Measurements from ENCODE around the gene AMPD3.

DNA sequence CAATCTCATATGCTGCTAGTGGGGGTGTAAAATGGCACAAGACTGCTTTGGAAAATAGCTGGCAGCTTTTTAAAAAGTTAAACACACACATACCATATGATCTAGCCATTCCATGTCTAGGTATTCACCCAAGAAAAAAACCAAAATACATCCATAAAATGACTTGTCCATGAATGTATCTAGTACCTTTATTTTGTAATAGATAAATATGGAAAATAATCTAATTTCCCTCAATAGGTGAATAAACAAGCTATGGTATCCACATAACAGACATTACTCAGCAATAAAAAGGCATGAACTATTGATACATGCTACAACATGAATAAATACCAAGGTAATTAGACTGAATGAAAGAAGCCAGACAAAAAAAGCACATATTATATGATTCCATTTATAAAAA lies 63.1 kb downstream of the AMPD3 start:
- TF ChIP-seq, protein P1, sequence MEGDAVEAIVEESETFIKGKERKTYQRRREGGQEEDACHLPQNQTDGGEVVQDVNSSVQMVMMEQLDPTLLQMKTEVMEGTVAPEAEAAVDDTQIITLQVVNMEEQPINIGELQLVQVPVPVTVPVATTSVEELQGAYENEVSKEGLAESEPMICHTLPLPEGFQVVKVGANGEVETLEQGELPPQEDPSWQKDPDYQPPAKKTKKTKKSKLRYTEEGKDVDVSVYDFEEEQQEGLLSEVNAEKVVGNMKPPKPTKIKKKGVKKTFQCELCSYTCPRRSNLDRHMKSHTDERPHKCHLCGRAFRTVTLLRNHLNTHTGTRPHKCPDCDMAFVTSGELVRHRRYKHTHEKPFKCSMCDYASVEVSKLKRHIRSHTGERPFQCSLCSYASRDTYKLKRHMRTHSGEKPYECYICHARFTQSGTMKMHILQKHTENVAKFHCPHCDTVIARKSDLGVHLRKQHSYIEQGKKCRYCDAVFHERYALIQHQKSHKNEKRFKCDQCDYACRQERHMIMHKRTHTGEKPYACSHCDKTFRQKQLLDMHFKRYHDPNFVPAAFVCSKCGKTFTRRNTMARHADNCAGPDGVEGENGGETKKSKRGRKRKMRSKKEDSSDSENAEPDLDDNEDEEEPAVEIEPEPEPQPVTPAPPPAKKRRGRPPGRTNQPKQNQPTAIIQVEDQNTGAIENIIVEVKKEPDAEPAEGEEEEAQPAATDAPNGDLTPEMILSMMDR (IDR thresholded peaks at IDR 0.05) = no peak
- no peak for TF ChIP-seq POLR2A (IDR thresholded peaks at IDR 0.05)

All from uterus (tissue), 2 donors.